Subcutaneous adipose tissue (tissue), 4 donors: Measurements from ENCODE around the gene XYLT1. TPM values are rescaled to one million over a fixed set of nuclear protein-coding genes. Genes with fewer than 3 reads are reported as not detected.

Experiments used
- CTCF ChIP-seq: fragments of 450-650 bp; IDR thresholded peaks from one replicate; pipeline ENCODE4 v1.5.1; 2016; ENCODE audit warnings: low read depth, mild to moderate bottlenecking, control low read depth, antibody characterized with exemption, moderate library complexity
- total RNA-seq, 4 donors: library from RNA; depleted of rRNA; stranded (reverse); fragments of >200 nt; gene quantifications; one replicate each; pipeline ENCODE4 v1.1.0, GENCODE V29; 2016

Gene XYLT1
- total RNA-seq, 4 donors from 2014 or later, result 21.7 to 27.5 (median 26.1) TPM

- no peak for TF ChIP-seq CTCF
Measured at GRCh38 chr16:17461951-17462729, 8.6 kb downstream of the XYLT1 start.

- TF ChIP-seq CTCF, result no peak
Measured at GRCh38 chr16:17460890-17461289, 9.9 kb downstream of the XYLT1 start.

GRCh38 chr16:17459903-17460521 lies 10.7 kb downstream of the XYLT1 start:
- TF ChIP-seq CTCF, result no peak

GRCh38 chr16:17457997-17458396 lies 12.8 kb downstream of the XYLT1 start:
- no peak for TF ChIP-seq CTCF

GRCh38 chr16:17457513-17457912 lies 13.2 kb downstream of the XYLT1 start:
- no peak for TF ChIP-seq CTCF

GRCh38 chr16:17454162-17454730 lies 16.5 kb downstream of the XYLT1 start:
- TF ChIP-seq CTCF, result no peak

- TF ChIP-seq CTCF, result no peak
Measured at GRCh38 chr16:17453364-17454038, 17.3 kb downstream of the XYLT1 start.
